ENCODE results near the gene OR10A3.
A peak's percentile ranks its signal among the peaks of the same experiment; 100 is the strongest.

The OR10A3 gene

DNA sequence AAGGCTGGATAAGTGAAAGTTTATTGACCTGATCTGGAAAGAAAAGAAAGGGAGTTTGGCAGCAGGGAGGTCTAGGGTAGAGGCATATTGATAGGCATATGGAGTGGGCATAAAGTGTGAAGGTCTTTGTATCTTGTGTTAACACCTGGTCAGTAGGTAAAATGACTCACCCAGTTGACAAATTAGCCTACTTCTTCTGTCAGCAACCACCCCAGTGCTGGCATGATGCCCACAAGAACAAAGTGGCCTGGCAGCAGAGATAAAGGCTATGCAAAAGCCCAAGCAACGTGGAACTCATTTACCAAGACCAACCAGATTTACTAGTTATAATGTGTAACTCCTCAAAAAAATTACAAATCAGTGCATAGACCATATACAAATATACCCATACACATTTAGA is 4.9 kb downstream of the OR10A3 start:
- DNase-seq = no peak

DNA sequence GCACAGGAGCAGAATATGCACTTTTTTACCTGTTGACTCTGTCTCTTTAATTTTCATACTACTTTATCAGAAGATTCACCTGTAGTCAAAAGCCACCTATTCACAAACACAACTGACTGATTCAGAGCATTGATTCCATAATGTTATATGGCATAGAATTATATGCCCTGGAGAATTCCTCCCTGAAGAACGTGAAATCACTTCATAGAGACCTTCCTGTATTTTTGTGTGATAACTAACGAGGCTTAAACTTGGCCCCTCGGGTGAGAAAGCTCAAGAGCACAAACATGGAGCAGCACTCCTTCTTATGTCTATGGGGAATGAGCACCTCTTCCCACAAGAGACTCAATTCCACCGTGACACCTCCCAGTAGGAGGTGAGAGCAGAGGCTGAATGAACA is 10.3 kb downstream of the OR10A3 start, which contains the start of gene OR10A6:
Gene OR10A6 (minus strand): TSS at position 101 of the 400 bp plus-strand sequence. CDS start 2,606 bp downstream, outside the sequence.
- DNase-seq = no peak

DNA sequence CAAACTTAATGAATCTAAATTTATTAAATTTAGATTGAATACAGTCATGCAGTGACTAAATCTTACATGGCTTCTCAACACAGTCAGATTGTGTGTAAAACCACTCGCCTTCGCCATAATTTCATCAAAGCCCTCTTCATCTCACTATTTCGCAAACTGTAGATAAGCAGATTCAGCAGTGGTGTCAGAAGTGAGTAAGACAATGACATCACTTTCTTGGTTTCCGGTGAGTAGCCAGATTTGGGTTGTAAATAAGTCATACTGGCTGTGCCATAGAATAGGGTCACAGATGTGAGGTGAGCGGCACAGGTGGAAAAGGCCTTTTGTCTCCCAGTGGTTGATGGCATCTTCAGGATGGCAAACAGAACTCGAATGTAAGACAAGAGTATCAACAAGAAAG is 13.9 kb downstream of the OR10A3 start:
- no peak for DNase-seq

DNA sequence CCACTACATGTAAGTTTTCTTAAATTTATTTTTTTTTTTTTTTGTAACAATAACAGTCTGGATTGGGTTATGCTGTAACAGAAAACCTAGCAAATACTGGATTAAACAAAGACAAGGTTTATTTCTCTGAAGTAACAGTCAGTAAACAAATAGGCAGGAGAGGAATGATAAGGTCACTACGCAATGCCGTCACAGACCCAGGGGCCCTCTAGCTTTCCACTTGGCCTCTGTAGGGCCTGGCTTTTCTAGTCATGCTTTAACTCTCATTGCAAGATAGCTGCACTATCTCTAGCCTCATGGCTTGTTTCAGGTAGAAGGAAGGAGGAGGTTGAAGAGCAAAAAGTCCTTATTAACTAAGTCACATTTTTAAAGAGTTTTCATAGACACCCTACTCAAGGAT is 17.0 kb downstream of the OR10A3 start:
- no peak for DNase-seq

DNA sequence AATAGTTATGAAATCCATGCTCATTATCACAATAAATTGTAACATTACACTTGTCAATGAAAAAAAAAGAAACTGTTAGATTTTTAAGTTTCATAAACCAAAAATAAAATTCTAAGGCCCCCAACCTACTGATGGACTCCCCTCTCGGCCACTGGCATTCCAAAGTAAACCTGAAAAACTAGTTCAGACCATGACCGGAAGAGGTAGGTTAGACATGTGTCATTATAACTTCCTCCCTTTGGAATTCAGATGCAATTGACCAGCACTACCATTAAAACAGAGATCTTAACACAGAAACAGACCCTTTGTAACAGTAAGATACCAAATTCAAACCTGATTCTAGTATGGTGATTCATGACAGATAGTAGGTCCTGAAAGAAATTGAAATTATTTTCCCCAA is 23.4 kb downstream of the OR10A3 start:
- DNase-seq = no peak

DNA sequence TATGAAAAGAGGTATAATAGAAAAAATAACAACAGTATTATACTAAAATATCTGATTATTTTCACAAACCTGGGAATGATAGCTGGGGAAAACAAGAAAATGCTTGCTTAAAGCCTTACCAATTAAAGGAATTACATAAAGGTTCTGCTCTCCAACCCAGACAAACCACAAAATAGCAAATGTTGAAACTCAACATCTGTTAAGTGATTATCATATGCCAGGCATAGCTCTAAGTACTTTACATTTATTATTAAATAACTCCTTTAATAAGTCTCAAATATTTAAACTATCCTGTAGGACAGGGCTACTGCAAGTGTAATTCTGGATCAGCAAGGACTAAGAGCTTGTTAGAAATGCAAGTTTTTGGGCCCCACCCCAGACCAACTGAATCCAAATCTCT is 30.5 kb downstream of the OR10A3 start:
- DNase-seq = no peak

DNA sequence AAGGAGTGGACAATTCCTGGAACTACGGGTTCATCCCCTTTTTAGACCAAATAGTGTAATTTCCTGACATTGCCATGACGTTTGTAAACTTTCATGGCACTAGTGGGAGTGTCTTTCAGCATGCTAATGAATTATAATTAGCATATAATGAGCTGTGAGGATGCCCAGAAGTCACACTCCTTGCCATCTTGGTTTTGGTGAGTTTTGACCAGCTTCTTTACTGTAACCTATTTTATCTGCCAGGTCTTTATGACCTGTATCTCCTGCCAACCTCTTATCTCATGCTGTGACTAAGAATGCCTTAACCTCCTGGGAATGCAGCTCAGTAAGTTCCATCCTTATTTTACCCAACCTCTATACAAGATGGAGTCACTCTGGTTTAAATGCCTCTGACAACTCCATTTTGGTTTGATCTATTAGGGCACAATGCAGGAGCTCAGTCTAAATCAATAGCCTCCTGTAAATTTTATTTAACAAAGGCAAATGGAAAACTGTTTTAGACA is 31.2 kb downstream of the OR10A3 start:
- DNase-seq = no peak

DNA sequence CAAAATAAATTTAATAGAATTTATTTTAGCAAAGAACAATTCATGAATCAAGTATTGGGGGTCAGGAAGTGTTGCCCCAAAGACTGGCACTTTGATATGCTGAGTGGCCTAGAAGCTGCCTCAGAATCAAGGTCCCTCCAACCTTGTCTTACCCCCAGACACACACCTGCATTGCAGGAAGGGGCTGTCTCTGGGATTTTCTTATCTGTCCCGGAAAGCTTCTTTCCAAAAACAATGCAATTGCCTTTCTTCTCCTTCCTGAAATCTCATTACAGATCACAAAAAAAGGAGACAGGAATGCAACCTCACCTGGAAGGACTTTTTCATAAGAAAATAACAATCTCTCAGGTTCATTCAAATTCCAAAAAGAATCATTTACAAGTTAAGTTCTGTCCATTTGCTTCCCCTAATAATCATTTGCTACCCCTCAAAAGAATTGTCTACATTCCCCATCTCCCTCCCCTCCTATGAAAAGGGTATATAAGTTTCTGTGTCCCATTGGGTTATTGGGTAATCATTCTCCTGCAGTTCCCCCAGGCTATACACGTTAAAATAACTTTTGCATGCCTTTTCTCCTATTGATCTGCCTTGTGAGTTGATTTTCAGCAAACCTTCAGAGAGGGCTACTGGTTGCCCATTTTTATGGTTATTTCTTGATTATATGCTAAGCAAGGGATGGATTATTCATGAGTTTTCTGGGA is 31.8 kb downstream of the OR10A3 start:
- no peak for DNase-seq

DNA sequence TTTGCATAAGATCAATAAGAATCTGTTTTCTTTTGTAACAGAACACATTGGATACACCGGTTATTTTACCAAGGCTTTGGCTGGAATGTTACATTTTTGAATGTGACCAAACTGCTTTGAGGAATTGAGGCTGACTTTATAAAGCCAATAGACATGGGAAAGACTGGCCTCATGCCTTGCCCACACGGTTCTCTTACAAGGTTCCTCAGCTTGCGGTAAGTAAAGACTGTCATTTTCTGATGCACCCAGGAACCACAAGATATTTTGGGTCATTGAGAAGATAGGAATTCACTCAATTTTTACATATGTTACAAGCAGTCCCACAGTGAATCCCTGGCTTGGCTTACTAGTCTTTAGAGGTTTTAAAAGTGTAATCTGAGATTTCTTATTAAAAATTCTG is 34.4 kb downstream of the OR10A3 start:
- no peak for DNase-seq

DNA sequence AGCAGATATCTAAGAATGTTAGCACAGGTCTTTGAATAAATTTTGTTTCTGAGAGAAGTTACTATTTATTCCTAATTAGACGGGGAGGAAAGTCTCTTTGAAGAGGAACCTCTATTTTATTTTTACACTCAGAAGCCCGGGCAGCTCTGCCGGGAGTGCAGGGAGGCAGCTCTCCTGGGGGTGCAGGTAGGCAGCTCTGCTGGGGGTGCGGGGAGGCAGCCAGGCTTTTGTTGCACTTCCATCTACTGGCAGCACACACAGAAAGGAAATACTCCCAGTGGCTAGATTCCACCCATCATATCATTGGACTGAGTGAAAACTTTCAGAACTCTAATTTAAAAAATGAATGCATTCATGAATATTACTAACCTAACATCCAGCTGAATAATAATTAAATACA is 35.0 kb downstream of the OR10A3 start:
- DNase-seq = no peak

DNA sequence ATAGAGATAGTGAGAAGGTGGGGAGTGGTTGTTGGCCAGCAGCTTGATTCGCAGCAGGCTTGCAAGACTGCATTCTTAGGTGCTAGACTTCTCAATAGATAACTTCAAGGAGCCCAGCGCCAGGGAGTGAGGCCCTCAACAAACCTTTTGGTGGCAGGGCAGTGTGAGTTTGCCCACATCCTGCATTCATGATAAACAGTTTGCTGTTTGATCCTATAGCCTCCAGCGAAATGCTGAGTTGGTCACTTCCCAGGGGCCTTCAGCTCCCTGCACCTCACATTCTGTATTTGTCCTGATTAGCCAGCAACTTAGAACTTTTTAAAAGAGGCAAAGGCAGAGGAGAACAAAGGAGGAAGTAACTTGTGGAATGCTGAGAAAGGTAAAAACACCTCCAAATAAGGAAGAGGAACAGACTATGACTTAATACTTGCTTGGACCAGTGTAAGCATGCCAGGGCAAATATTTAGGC is 35.5 kb downstream of the OR10A3 start:
- no peak for DNase-seq

DNA sequence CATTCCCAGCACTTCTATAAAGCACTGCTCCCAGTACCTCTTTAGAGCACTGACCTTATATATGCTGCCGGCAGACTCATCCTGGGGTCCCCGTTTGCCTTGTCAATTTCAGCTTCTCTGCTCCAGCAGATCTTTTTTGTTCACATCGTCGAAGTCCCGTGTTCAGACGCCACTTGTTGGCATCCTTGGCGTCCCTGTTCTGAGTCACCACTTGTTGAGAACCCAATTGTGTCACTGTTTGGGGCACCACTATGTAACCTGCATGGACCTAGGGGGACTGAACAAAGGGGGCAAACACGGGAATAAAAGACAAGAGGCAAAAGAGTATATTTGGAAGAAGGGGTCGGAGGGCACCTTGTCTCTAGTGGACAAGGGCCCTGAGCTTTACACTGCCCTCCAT is 36.0 kb downstream of the OR10A3 start:
- DNase-seq = no peak

DNA sequence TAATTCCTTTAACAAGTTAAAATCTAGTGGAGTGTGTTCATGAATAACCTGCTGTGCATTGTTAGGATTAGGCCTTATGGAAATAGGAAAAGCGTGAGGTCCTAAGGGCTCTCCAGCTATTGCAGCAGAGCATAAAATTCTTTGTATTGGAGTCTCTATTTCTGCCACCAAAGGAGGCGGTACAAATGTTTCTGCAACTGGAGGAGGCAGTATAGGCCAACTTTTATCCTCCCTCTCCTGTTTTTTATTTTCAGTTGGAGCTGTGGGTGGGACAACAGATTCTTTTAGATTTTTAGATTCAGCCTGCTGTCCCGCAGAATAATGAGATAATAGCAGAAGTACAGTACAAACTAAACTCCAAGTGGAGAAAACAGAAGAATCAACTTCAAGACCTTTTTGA is 36.6 kb downstream of the OR10A3 start:
- no peak for DNase-seq

DNA sequence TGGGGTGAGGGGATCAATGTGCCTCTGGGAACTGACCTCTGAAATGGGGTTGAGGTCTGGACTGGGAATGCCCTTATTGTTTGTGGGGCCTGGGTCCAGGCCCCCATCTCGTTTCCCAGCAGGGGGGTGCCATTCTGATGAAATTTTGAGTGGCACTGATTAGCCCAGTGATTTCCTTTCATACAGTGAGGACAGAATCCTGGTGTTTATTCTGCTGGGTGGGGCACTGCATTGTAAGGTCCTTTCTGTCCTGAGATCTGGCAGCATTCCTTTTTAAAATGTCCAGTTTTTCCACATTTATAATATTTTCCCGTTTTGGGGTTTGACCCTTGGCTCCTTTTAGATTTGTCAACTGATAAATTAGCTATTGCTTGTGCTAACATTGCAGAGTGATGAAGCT is 37.6 kb downstream of the OR10A3 start:
- no peak for DNase-seq

DNA sequence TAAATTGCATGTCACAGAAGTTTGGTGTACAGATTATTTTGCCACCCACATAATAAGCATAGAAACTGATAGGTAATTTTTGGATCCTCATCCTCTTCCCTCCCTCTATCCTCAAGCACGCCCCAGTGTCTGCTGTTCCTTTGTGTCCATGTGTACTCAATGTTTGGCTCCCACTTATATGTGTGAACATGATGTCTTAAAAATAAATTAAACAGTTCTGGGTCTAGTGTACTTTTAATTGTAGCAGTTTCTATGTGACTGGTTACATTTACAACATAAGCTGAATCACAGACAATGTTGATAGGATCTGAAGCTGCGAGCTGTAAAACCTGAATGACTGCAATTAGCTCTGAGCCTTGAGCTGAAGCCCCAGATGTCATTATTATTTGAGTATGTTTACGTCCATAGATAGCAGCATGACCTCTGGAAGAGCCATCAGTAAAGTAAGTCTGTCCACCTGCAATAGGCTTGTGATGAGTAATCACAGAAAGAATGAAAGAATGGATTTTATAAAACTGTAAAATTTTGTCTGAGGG is 40.1 kb downstream of the OR10A3 start:
- no peak for DNase-seq

DNA sequence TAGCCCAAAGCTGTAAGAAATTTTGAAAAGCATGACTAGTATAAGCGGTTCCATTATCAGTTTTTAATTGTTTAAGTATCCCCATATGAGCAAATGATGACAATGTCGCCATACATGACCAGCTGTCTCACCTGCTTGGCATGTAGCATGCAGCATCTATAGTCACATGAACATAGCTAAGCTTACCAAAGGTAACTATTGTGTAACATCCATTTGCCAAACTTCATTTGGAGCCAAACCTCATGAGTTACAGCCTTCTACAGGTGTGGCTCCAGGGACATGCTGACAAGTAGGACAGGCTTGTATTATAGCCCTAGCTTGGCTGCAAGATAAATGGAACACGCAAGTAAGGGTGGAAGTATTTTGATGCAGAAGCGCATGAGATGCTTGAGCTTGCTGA is 40.8 kb downstream of the OR10A3 start:
- no peak for DNase-seq

DNA sequence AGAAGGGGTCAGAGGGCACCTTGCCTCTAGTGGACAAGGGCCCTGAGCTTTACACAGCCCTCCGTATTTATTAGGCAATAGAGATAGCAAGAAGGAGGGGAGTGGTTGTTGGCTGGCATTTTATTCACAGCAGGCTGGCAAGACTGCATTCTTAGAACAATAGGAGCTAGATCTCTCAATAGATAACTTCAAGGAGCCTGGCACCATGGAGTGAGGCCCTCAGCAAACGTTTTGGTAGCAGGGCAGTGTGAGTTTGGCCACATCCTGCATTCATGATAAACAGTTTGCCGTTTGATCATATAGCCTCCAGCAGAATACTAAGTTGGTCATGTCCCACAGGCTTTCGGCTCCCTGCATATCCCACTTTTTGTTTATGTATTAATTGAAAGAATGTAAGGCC is 42.1 kb downstream of the OR10A3 start:
- DNase-seq = no peak

DNA sequence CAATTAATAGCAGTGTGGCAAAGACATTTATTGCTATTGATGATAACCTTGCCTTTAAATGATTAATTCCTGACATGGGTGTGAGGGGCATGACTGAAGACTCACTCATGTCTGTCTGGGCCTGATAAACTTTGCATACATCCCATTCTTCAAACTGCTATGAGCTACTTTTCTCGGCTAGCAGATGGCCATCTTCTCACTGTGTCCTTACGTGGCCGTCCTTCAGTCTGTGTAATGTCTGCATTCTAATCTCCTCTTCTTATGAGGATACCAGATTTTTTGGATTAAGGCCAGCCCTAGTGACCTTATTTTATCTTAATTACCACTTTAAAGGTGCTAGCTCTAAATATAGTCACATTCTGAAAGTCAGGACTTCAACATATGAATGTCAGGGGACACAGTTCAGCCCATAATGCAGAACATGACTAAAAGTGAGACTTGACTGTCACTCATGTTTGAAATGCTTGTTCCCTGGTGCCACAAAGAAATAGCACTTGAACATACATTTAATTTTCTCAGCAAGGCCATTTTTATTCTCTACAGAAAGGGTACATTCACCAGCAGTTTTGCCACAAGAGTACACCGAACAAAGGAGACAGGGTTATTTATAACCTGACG is 42.7 kb downstream of the OR10A3 start:
- no peak for DNase-seq

DNA sequence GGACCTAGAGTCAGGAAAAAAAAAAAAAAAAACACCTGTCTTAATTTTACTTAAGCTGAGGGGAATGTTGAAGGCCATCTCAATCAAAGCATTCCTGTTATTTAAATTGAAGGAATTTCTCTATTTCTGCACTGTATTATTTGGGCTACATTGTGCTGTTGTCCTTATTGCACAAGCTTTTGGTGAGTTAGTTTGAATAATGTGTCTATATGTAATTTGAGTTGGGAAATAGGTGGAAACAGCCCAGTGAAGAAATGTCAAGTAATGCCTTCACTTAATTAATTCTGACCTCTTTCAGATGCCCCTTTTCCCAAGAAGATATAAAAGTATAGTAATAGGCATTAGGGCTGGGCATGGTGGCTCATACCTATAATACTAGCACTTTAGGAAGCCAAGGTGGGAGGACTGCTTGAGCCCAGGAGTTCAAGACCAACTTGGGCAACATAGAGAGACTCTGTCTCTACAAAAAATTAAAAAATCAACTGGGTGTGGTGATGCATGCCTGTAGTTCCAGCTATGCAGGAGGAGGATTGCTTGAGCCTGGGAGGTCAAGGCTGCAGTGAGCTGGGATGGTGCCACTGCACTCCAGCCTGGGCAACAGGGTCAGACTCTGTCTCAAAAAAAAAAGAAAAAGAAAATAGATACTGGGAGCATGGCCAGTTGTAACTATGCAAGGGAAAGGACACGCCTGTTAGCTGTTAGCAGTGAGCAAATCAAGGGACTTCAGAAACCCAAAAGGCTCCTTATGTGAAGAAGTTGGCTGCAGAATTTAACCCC is 45.3 kb downstream of the OR10A3 start:
- no peak for DNase-seq

DNA sequence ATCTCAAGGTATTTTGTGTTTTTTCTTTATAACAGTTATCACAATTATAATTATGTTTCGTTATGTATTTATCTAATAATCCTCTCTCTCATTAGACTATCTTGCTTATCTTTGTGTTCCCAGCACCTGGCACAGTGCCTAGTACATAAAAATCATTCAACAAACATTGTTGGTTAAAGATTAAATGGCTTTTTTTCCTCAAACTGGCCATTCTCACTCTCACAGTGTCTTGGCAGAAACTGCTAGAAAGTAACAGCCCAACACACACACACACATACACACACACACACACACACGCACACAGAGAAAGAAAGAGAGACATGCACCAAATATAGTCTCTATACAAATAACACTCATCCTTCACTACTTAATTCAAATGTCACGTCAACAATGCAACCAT is 47.3 kb downstream of the OR10A3 start:
- no peak for DNase-seq

DNA sequence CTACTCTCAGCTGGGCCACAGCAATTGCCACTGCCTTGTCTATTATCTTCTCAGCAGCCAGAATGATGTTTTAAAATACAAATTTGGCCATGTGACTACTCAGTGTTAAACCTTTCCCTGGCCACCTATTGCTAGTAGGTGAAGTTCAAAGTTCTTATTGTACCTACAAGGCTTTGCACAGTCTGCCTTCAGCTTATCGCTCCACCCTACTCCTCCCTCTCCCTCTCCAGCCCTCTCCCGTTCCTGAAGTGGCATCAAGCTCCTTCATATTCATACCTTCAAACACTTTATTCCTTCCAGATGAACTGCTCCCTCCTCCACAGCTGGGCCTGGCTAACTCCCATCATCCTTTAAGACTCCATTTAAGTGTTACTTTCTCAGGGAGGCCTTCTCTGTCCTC is 47.7 kb downstream of the OR10A3 start:
- no peak for DNase-seq

DNA sequence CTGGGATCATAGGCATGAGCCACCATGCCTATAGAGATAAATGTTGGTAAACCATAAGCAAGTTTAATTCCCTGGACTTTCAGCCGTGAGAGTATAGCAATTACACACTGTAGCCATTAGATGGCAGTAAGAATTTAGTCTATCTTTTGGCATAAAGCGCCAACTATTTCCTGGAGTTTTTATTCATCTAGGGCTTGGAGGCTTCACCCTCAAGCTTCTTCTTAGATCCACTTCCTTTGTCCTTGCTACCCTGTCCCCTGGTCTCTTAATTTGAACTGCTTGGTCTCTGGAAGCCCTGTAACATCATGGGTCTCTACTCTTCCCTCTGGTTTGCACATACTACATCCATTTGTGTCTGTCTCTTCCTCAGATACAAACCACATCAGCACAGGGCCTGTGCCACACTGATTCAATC is 48.7 kb downstream of the OR10A3 start:
- DNase-seq = peak; percentile 39

DNA sequence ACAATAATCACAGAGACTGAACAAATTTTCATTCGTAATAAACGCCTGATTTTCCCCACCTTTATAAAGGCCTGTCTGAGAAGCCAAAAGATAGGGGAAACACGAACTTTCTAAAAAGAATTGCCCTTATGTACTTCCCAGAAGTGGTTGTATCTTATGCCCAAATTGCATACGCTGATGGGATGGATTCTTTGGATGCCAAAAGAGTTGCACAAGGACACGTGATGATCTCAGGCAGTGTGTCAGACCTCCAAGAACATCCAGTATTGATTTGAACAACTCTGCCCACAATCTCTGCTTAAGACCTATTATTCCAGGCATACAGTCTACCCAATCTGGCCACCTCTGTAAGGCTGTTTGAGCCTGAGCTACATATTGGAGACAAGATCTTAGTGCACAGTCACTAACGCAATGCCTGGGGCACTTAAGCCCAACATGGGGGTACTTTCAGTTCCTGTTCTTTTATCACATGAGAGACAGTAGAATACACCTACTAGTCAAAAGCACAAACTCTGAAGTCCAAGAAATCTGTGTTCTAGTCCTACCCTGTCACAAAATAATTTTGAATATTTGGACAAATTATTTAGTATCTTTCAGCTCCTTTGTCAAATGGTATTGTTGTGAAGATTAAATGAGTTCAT is 49.3 kb downstream of the OR10A3 start:
- DNase-seq = no peak

Data from NCI-H1105 (cell line).